Upper lobe of right lung (tissue), 1 donor: ENCODE results near the gene BMP6. TPM values are rescaled to one million over a fixed set of nuclear protein-coding genes. Genes with fewer than 3 reads are reported as not detected.

Experiments used
- ATAC-seq: fragments of 200-7000 bp; cut with Tn5 transposase; one replicate; pipeline ENCODE4 v1.9.1; 2020; ENCODE audit warnings: mild to moderate bottlenecking, moderate library complexity
- DNase-seq: peaks from one replicate; pipeline ENCODE4 v3.0.0-alpha.2; 2020
- H3K27ac ChIP-seq: fragments of 200-600 bp; one replicate; pipeline ENCODE4 v1.8.0; 2022
- H3K27me3 ChIP-seq: fragments of 200-600 bp; one replicate; pipeline ENCODE4 v1.8.0; 2022; ENCODE audit warnings: mild to moderate bottlenecking
- H3K36me3 ChIP-seq: fragments of 200-600 bp; one replicate; pipeline ENCODE4 v1.8.0; 2022
- H3K4me1 ChIP-seq: fragments of 200-600 bp; one replicate; pipeline ENCODE4 v1.8.0; 2022
- H3K4me3 ChIP-seq: fragments of 200-600 bp; one replicate; pipeline ENCODE4 v1.8.0; 2022; ENCODE audit warnings: mild to moderate bottlenecking
- H3K9me3 ChIP-seq: fragments of 200-600 bp; one replicate; pipeline ENCODE4 v1.8.0; 2022
- intact Hi-C: fragments of 100-400 bp; cut with DNase I; formaldehyde crosslinking; loops from one replicate; pipeline ENCODE4 v1.11.0; 2022
- total RNA-seq: library from RNA; stranded (reverse); fragmentation: NEBNext Ultra II Directional; extraction: Animal tissue kit (Norgen Biotek cat#: 25700); gene quantifications from one replicate; pipeline ENCODE4 v1.2.1, GENCODE V29; 2021
- TF ChIP-seq, protein P1 (sequence below): fragments of 200-600 bp; IDR thresholded peaks from one replicate; pipeline ENCODE4 v1.8.0; 2022; ENCODE audit warnings: antibody characterized with exemption
- donor health status: DM: no; HTN: yes; CAD: no; lungs with severe emphysema.

BMP6 gene
- total RNA-seq, 1 donor from 2014 or later, result 6.6 TPM

DNA sequence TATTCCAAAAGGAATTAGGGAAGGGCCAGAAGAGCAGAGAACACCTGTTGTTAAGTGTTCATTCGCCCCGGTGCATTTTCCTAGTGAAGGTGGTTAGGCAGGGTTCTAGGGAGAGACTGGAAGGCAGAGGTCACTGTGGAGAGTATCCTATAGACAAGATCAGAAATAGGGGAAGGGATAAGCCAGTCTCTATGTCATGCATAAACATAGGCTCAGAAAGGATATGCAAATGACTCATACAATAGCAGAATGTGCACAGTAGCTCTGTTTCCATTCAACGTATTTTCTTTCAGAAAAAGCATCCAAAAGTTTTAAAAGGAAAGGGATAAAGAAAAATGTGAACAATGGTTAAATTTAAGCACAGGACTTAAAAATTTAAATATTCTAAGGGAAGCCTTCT is 47.4 kb downstream of the BMP6 start:
- Histone ChIP-seq H3K4me1 (no peaks in the 10 kb centered on the region), H3K4me3 (no peak overlapping the region), H3K27ac (no peak overlapping the region), H3K27me3 (no peaks in the 10 kb centered on the region), H3K36me3 (no peaks in the 10 kb centered on the region), H3K9me3 (no peaks in the 10 kb centered on the region)
- TF ChIP-seq, protein P1, sequence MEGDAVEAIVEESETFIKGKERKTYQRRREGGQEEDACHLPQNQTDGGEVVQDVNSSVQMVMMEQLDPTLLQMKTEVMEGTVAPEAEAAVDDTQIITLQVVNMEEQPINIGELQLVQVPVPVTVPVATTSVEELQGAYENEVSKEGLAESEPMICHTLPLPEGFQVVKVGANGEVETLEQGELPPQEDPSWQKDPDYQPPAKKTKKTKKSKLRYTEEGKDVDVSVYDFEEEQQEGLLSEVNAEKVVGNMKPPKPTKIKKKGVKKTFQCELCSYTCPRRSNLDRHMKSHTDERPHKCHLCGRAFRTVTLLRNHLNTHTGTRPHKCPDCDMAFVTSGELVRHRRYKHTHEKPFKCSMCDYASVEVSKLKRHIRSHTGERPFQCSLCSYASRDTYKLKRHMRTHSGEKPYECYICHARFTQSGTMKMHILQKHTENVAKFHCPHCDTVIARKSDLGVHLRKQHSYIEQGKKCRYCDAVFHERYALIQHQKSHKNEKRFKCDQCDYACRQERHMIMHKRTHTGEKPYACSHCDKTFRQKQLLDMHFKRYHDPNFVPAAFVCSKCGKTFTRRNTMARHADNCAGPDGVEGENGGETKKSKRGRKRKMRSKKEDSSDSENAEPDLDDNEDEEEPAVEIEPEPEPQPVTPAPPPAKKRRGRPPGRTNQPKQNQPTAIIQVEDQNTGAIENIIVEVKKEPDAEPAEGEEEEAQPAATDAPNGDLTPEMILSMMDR, result no peak
- DNase-seq (no peak), ATAC-seq (no peak)
- intact Hi-C loops, result no loop called here

DNA sequence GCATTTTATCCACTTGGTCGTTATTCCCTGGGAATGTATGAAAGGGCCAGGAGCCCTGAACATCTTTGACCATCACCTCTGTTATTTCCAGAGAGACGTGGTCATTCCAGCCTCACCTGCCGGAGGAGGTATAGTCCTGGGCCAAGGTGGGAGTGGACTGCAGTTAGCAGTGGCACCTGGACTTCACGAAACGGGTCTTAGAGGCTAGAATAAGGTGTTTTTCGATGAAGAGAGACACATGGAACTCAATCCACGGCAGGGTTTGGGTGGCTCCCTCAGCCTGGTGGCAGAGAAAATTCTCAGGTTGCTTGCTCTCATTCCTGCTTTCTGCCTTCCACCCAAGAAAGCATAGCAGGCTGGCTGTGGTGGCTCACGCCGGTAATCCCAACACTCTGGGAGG is 48.0 kb downstream of the BMP6 start:
- H3K4me1 ChIP-seq, result no peaks in the 10 kb centered on the region
- no peak overlapping the region for H3K4me3 ChIP-seq
- TF ChIP-seq, protein P1, result no peak
- no peak for DNase-seq
- H3K36me3 ChIP-seq, result no peaks in the 10 kb centered on the region
- no peaks in the 10 kb centered on the region for H3K9me3 ChIP-seq
- no peak overlapping the region for H3K27ac ChIP-seq
- intact Hi-C loops, result no loop called here
- no peak for ATAC-seq
- H3K27me3 ChIP-seq, result no peaks in the 10 kb centered on the region

DNA sequence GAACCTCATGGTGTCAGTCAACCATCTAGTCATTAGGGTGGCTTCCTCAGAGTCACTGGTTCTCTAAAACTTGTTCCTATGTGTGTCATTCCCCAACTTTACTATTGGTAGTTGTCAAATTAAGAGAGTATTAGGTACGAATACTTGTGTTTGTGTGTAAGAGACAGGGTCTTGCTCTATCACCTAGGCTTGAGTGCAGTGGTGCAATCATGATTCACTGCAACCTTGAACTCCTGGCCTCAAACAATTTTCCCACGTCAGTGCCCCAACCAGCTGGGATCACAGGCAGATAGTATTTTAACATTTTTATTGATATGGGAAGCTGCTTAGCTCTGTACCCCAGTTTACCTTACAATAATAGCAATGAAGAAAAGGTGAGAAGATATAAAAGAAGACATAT is 50.6 kb downstream of the BMP6 start:
- TF ChIP-seq, protein P1, result no peak
- Histone ChIP-seq H3K27ac (no peak overlapping the region), H3K4me3 (no peak overlapping the region), H3K36me3 (no peaks in the 10 kb centered on the region), H3K27me3 (no peaks in the 10 kb centered on the region), H3K9me3 (no peaks in the 10 kb centered on the region), H3K4me1 (no peaks in the 10 kb centered on the region)
- ATAC-seq (no peak), DNase-seq (no peak)
- intact Hi-C loops, result no loop called here

DNA sequence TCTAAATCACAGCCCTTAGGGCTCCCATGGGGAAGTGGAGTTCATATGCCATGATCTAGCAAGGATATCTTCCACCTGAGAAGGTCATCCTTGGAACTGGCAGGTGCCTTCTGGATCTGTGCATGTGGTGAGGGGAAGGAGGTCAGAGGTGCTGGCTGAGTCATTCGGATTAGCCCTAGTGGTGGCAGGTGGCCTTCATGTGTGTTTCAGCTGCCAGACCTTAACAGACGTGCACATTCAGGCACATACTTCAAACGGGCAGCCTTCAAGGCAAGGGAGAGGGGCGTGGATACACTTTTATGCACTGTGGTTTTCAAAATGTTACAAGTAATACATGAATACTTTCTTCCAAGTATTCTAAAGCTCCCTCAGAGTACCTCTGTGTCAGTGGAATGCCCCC is 51.2 kb downstream of the BMP6 start:
- H3K9me3 ChIP-seq, result no peaks in the 10 kb centered on the region
- H3K4me3 ChIP-seq, result no peak overlapping the region
- intact Hi-C loops, result no loop called here
- TF ChIP-seq, protein P1, result no peak
- ATAC-seq, result no peak
- no peaks in the 10 kb centered on the region for H3K27me3 ChIP-seq
- H3K36me3 ChIP-seq, result no peaks in the 10 kb centered on the region
- H3K27ac ChIP-seq, result no peak overlapping the region
- no peak for DNase-seq
- H3K4me1 ChIP-seq, result no peaks in the 10 kb centered on the region

DNA sequence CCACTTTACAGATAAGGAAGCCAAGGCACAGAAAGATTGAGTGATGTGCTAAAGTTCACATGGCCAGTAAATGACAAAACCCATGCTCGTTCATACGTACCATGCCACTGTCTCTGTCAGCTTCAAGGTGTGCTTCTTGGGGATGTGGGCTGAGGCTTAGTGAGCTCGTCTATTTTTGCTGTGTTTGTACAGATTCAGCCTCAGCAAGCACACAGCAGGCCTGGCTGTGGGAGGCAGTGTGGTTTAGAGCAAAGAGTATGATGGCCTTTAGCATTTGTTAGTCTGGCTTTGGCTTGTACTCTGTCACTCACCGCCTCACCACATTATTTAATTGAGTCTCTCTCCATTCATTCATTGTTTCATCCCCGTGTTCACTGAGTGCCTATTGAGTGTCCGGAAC is 55.3 kb downstream of the BMP6 start:
- no peaks in the 10 kb centered on the region for H3K36me3 ChIP-seq
- TF ChIP-seq, protein P1, result no peak
- no peak overlapping the region for H3K4me3 ChIP-seq
- H3K27ac ChIP-seq, result no peak overlapping the region
- intact Hi-C loops, result no loop called here
- H3K9me3 ChIP-seq, result no peaks in the 10 kb centered on the region
- H3K4me1 ChIP-seq, result peaks cover 11% of the 10 kb centered on the region
- ATAC-seq (no peak), DNase-seq (no peak)
- H3K27me3 ChIP-seq, result no peaks in the 10 kb centered on the region

DNA sequence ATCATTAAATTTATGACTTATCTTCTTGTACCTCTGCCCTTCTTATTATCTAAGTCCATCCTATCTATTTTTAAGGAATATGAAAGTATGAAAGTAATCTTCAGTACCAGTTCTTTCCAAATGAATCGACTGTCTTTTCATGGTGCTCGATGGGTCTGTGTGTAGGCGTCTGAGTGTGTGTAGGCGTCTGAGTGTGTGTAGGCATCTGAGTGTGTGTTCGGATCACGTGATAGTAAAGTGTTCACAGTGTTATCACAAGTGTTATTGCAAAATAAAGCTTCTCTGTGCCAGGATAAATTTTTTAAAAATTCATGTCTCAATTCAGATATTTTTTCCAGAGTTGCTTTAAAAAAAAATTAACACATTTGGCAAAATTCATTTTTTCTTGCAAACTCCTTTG is 58.3 kb downstream of the BMP6 start:
- TF ChIP-seq, protein P1, result no peak
- Histone ChIP-seq H3K27me3 (no peaks in the 10 kb centered on the region), H3K4me1 (peaks cover 11% of the 10 kb centered on the region), H3K9me3 (no peaks in the 10 kb centered on the region), H3K27ac (no peak overlapping the region), H3K36me3 (no peaks in the 10 kb centered on the region), H3K4me3 (no peak overlapping the region)
- no peak for ATAC-seq
- intact Hi-C loops, result no loop called here
- no peak for DNase-seq
